Activated CD4-positive, alpha-beta T cell treated with anti-CD3 and anti-CD28 coated beads, Interleukin-2, amount 50 U/mL, for 24 hours (primary cell): ENCODE measurements around the gene COPE.
"Not testable (repeated sequence)": the region's sequence is repeated elsewhere in the genome, so short reads cannot be mapped to it uniquely, and the experiment has no call there.

Experiments
- DNase-seq, 2 donors: peaks; one replicate each; pipeline ENCODE4 v3.0.0-alpha.2; 2020; ENCODE audit warnings: low read depth in 1 of 2, low spot score in 1 of 2

Gene COPE

GRCh38 chr19:18919086-18919899 is at the start of gene COPE, which contains the start of gene DDX49:
Gene COPE, minus strand, starts transcription at chr19:18919387. Its CDS starts 39 bp downstream, at chr19:18919348.
Gene DDX49, plus strand, starts transcription at chr19:18919715. Its CDS starts 27 bp downstream, at chr19:18919742.
- peak; percentile 93 to 97 for DNase-seq

GRCh38 chr19:18967358-18968146 is 48.4 kb upstream of the COPE start:
- no peak for DNase-seq

- DNase-seq: no peak
These were observed 47.1 kb upstream of the COPE start for GRCh38 chr19:18966307-18966706.

- no peak for DNase-seq
These were observed 44.9 kb upstream of the COPE start for GRCh38 chr19:18964121-18964520.

- no peak for DNase-seq
These were observed 42.8 kb upstream of the COPE start for GRCh38 chr19:18961767-18962620.

- DNase-seq: no peak
These were observed 41.2 kb upstream of the COPE start for GRCh38 chr19:18960370-18960769.

- no peak for DNase-seq
These were observed 35.9 kb upstream of the COPE start for GRCh38 chr19:18955042-18955441.

- DNase-seq: no peak
These were observed 34.9 kb upstream of the COPE start for GRCh38 chr19:18954094-18954493.

- not testable (repeated sequence) for DNase-seq
These were observed 33.3 kb upstream of the COPE start for GRCh38 chr19:18952364-18953003.

GRCh38 chr19:18951721-18952281 is 32.6 kb upstream of the COPE start:
- no peak for DNase-seq

- DNase-seq: no peak
These were observed 30.7 kb upstream of the COPE start for GRCh38 chr19:18949858-18950257.

- DNase-seq: no peak
These were observed 29.8 kb upstream of the COPE start for GRCh38 chr19:18948976-18949356.

- DNase-seq: no peak
These were observed 29.1 kb upstream of the COPE start for GRCh38 chr19:18948075-18948975.

GRCh38 chr19:18946918-18947317 is 27.7 kb upstream of the COPE start:
- DNase-seq: no peak

GRCh38 chr19:18946335-18946734 is 27.1 kb upstream of the COPE start:
- no peak for DNase-seq

- no peak for DNase-seq
These were observed 26.1 kb upstream of the COPE start for GRCh38 chr19:18945297-18945696.

- DNase-seq: no peak
These were observed 24.3 kb upstream of the COPE start for GRCh38 chr19:18943465-18943864.

GRCh38 chr19:18942692-18943091 is 23.5 kb upstream of the COPE start:
- no peak for DNase-seq

GRCh38 chr19:18941628-18942354 is 22.6 kb upstream of the COPE start:
- DNase-seq: no peak
